Gastrocnemius medialis (tissue), 4 donors: ENCODE measurements around the gene MYH3.

ENCODE experiments used
- CTCF ChIP-seq, 5 experiments: fragments of 450-650 bp in 3 of 5; fragments of 200-600 bp in 2 of 5; sonication (generic) in 2 of 5; IDR thresholded peaks in 4 of 5; conservative IDR thresholded peaks in 1 of 5; 1 replicate in 4 of 5; 2 replicates in 1 of 5; pipeline ENCODE4 v1.5.1; 2016 to 2019; ENCODE audit warnings: antibody characterized with exemption in 5 of 5, mild to moderate bottlenecking in 3 of 5, moderate library complexity in 3 of 5
- POLR2A ChIP-seq, 2 donors: fragments of 450-650 bp; IDR thresholded peaks; one replicate each; pipeline ENCODE4 v1.6.1; 2017; ENCODE audit warnings: antibody characterized with exemption in 2 of 2, mild to moderate bottlenecking in 2 of 2, moderate library complexity in 2 of 2

- TF ChIP-seq POLR2A (IDR thresholded peaks at IDR 0.05): no peak
- TF ChIP-seq CTCF (IDR thresholded peaks at IDR 0.05 in 4 of 5, conservative IDR thresholded peaks at IDR 0.05 in 1 of 5): no peak
These were observed 5.2 kb downstream of the MYH3 start for GRCh38 chr17:10651927-10652326.
